ENCODE data around the gene H3-3A. TPM values are rescaled to one million over a fixed set of nuclear protein-coding genes. Genes with fewer than 3 reads are reported as not detected.
A peak's percentile ranks its signal among the peaks of the same experiment; 100 is the strongest.

Gene H3-3A
- 100 to 1,000 TPM; 480 to 486 TPM for total RNA-seq

DNA sequence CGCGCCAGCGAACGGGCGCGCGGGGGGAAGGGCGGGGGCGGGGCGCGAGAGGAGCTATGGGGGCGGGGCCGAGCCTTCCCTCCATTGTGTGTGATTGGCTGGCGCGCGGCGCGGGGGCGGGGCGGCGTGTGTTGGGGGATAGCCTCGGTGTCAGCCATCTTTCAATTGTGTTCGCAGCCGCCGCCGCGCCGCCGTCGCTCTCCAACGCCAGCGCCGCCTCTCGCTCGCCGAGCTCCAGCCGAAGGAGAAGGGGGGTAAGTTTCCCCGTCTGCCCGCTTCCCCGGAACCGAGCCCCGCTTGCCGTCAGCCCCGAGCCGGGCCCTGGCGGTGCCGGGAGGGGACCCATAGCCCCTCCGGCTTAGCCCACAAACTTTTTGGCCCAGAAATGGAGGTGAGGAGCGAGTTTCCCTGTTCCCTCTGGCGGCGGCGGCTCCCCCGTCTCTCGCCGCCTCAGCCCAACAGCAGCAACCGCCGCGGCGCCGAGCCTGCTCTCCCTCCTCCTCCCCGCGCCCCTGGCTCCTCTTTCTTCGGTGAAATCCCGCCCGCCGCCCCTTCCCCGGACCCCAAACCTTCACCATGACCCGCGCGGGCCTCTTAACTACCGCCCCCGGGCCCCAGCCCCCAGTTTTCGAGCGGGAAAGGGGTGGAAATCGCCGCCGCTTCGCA is at the start of gene H3-3A:
TSS of gene H3-3A (plus strand) at position 159 of the 666 bp plus-strand sequence. CDS start 1,636 bp downstream, outside the sequence.
- Mint-ChIP-seq H3K27me3 (no peaks in the 10 kb centered on the region), H3K4me1 (peaks cover 41% of the 10 kb centered on the region), H3K4me3 (peak within 1 kb of the TSS; percentile 99), H3K9me3 (no peaks in the 10 kb centered on the region), H3K36me3 (ENCODE audit: low read depth) (peaks cover 61% of the 10 kb centered on the region), H3K27ac (peak within 1 kb of the TSS; percentile 100)
- ChIA-PET CTCF (interaction anchor here (0.6 to 2.2 kb wide), 12 partner anchors 48 to 634 kb away, joined by 3 to 17 read pairs (median 4); partner anchors contain the start of genes PARP1 and SDE2), POLR2A (interaction anchor here (0.5 to 4.3 kb wide), 48 partner anchors 9 to 1720 kb away, joined by 3 to 219 read pairs (median 5); partner anchors contain the start of genes COQ8A, LBR, LIN9 and PARP1)
- DNase-seq: peak; percentile 98

DNA sequence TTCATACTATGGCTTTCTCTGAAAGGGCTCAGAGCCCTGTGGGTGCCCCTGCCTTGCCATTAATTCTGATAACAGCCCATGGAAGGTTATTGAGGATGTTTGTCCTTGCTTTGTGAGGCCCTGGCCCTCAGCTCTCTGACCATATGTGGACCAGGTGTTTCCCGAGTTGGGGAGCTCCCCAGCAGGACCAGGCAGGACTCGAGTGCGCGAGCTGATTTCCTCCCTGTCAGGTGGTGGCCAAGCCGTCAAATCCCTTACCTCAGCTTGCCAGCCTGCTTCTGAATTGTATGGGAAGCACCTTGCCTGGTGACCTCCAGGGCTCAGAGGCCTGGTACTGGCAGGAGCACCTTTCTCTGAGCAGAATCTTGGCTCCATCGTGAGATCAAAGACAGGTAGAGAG is 45.4 kb upstream of the H3-3A start:
- POLR2A ChIA-PET: no interaction called here
- no peaks in the 10 kb centered on the region for H3K9me3 Mint-ChIP-seq

DNA sequence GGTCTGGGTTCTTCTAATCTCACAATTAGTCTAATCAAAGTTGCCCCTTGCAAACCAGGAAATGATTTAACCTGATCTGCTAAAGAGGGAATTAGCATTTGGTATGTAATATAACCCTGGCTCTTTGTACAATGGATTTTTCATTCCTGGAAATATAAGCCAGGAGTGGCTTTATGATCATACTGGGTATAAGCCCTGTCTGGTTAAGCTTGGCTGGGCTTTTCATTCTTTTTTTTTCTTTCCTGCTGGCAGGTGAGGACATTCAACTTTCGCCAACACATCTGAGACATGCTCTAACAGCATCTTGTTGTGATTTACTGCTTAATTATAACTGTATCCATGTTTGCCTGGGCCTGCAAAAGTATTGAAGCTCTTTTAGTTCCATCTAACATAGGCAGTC is 42.9 kb upstream of the H3-3A start:
- POLR2A ChIA-PET: interaction anchor here (1.2 to 1.5 kb wide), 2 partner anchors 20 to 42 kb away, joined by 4 to 6 read pairs; partner anchors contain the start of gene H3-3A
- Mint-ChIP-seq H3K36me3 (ENCODE audit: low read depth) (no peaks in the 10 kb centered on the region), H3K4me1 (no peaks in the 10 kb centered on the region), H3K9me3 (no peaks in the 10 kb centered on the region), H3K4me3 (no peak overlapping the region), H3K27ac (no peak overlapping the region), H3K27me3 (peaks cover under 1% of the 10 kb centered on the region)
- DNase-seq: no peak
- CTCF ChIA-PET: interaction anchor here (0.6 to 1.5 kb wide), 3 partner anchors 35 to 92 kb away, joined by 3 to 4 read pairs (median 3); no protein-coding TSS in a partner anchor

More for the DNA sequence above, 45.4 kb upstream of the H3-3A start:
- no peaks in the 10 kb centered on the region for H3K36me3 Mint-ChIP-seq (ENCODE audit: low read depth)
- no peak overlapping the region for H3K27ac Mint-ChIP-seq
- no peak overlapping the region for H3K4me3 Mint-ChIP-seq
- H3K4me1 Mint-ChIP-seq: no peaks in the 10 kb centered on the region
- no peak for DNase-seq
- CTCF ChIA-PET: no interaction called here
- peaks cover 4% of the 10 kb centered on the region for H3K27me3 Mint-ChIP-seq

DNA sequence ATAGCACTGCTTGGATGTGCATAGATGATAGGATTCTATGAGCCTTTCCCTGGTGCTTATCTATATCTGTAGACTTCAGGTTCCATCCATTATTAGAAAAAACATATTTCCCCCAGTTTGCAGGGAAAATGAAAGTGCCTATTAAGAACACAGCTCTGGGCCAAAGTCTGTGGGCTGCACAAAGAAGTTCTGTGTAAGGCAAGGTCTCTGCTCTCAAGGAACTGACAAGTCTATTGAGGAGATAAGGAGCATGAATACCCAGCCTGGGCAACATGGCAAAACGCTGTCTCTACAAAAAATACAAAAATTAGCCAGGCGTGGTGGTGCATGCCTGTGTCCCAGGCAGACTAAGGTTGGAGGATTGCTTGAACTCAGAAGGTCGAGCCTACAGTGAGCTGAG is 41.1 kb upstream of the H3-3A start:
- POLR2A ChIA-PET: interaction anchor here (1.4 kb wide), 1 partner anchor 22 kb away, joined by 5 read pairs; the partner anchor contains the start of gene SDE2
- CTCF ChIA-PET: no interaction called here
- no peaks in the 10 kb centered on the region for H3K9me3 Mint-ChIP-seq
- no peak overlapping the region for H3K27ac Mint-ChIP-seq
- no peaks in the 10 kb centered on the region for H3K27me3 Mint-ChIP-seq
- H3K4me1 Mint-ChIP-seq: no peaks in the 10 kb centered on the region
- no peak overlapping the region for H3K4me3 Mint-ChIP-seq
- DNase-seq: no peak
- H3K36me3 Mint-ChIP-seq (ENCODE audit: low read depth): no peaks in the 10 kb centered on the region

DNA sequence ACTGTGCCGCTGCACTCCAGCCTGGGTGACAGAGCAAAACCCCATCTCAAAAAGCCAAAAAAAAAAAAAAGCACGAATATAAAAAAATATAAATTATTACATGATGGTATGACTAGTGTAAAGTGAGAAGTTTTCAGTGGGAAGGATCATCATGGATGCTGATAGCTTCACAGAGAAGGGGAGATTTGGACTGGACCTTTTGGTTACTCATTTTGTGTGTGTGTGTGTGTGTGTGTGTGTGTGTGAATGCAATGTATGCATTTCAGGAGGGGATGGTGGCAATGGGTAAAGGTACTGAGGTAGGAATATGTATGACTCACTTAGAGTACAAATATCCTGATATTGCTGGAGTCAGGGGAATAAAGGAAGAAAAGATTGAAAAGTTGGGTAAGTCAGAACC is 40.7 kb upstream of the H3-3A start:
- Mint-ChIP-seq H3K9me3 (no peaks in the 10 kb centered on the region), H3K36me3 (ENCODE audit: low read depth) (no peaks in the 10 kb centered on the region), H3K27me3 (no peaks in the 10 kb centered on the region), H3K27ac (no peak overlapping the region), H3K4me3 (no peak overlapping the region), H3K4me1 (peaks cover 3% of the 10 kb centered on the region)
- DNase-seq: no peak
- CTCF ChIA-PET: no interaction called here
- POLR2A ChIA-PET: interaction anchor here (1.4 kb wide), 1 partner anchor 22 kb away, joined by 5 read pairs; the partner anchor contains the start of gene SDE2

DNA sequence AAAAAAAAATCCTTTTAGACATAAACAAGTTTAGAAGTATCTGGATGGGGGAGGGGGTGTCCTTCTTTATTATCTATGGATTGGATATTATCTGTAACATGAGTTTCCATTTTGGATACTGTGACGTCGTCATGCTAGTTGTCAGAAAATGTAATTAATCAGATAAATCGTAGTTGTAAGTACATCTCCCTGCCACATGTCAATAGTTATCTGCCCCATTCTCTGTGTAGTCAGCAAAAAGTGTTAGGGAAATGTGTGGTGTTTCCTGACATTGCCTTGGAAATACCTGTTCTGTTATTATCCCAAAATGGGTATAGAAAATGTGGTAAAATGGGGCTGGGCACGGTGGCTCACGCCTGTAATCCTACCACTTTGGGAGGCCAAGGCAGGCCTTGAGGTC is 38.8 kb upstream of the H3-3A start:
- ChIA-PET CTCF (no interaction called here), POLR2A (no interaction called here)
- Mint-ChIP-seq H3K9me3 (no peaks in the 10 kb centered on the region), H3K4me1 (peaks cover 4% of the 10 kb centered on the region), H3K4me3 (no peak overlapping the region), H3K27ac (no peak overlapping the region), H3K27me3 (no peaks in the 10 kb centered on the region), H3K36me3 (ENCODE audit: low read depth) (no peaks in the 10 kb centered on the region)
- DNase-seq: no peak

DNA sequence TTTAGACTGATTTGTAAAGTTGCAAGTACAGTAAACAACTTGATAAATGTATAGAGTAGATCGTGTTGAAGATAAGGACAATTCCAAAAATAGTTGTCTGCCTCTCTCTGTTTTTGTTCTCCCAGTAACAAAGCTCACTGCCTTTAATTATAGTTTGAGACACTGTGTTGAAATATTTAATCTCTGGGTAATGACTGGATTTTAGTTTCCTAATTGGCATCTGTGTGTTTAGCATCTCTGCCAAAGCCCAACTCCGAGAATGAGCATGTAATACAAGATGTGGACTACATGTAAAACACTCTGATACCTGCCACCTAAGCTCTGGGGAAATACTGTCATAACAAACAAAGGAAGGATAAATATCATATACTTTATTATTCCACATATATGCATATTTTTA is 35.7 kb upstream of the H3-3A start:
- Mint-ChIP-seq H3K27me3 (no peaks in the 10 kb centered on the region), H3K4me1 (peaks cover 4% of the 10 kb centered on the region), H3K36me3 (ENCODE audit: low read depth) (no peaks in the 10 kb centered on the region), H3K9me3 (no peaks in the 10 kb centered on the region), H3K4me3 (no peak overlapping the region), H3K27ac (no peak overlapping the region)
- ChIA-PET POLR2A (interaction anchor here (1.0 to 1.4 kb wide), 2 partner anchors 27 to 35 kb away, joined by 4 read pairs; partner anchors contain the start of genes H3-3A and SDE2), CTCF (no interaction called here)
- DNase-seq: no peak

DNA sequence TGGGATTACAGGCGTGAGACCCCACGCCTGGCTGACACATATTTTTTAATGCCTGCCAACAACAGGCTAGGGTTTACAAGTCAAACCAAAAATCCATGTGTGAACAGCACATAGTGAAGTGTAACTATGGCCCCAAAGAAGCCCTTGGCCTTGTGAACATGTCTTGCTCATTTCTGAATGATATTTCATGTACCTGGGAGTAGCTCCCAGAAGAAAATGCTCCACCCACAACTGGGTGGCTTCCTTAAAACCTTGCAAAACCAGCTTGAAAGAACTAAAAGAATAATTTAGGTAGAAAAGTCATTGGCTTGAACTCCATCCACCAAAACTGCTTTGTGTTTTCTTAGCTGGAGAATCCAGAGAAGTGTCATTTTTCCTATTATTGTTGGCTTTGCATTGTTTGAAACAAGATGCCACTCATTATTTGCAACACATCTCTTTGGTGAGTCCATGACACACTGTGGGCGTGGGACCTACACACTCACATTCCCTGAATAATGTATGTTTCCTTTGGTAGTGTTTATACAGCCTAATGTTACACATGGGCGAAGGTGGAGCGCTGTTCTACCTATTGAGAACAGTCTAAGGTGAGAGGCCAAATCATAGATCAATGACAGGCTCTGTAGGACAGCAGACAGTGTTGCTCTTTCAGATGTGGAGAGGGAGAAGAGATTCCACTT is 34.8 kb upstream of the H3-3A start:
- no peaks in the 10 kb centered on the region for H3K36me3 Mint-ChIP-seq (ENCODE audit: low read depth)
- no peaks in the 10 kb centered on the region for H3K9me3 Mint-ChIP-seq
- H3K4me1 Mint-ChIP-seq: peaks cover 4% of the 10 kb centered on the region
- CTCF ChIA-PET: interaction anchor here (1.0 kb wide), 1 partner anchor 97 kb away, joined by 3 read pairs; no protein-coding TSS in a partner anchor
- POLR2A ChIA-PET: interaction anchor here (1.4 kb wide), 1 partner anchor 34 kb away, joined by 4 read pairs; the partner anchor contains the start of gene H3-3A
- H3K27me3 Mint-ChIP-seq: no peaks in the 10 kb centered on the region
- no peak overlapping the region for H3K27ac Mint-ChIP-seq
- no peak overlapping the region for H3K4me3 Mint-ChIP-seq
- no peak for DNase-seq

DNA sequence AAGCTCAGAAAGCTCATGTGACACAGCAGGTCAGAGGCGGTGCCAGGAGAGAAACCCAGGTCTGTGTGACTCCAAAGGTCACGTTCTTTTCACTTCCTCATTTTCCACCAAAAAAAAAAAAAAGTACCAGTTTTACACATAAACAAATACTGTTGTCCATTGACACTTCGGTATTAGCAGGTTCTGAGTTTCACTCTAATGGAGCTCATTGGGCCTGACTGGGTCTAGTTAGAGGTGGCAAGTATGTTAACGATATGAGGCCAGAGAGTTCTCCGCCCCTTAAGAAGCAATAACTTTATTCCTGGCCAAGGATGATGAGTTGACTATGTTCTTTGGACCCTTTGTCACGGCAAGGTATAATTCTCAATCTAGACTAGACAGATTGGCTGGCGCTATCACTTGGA is 33.4 kb upstream of the H3-3A start:
- POLR2A ChIA-PET: interaction anchor here (1.3 kb wide), 1 partner anchor 30 kb away, joined by 4 read pairs; the partner anchor contains the start of gene SDE2
- peaks cover 4% of the 10 kb centered on the region for H3K4me1 Mint-ChIP-seq
- H3K27ac Mint-ChIP-seq: no peak overlapping the region
- CTCF ChIA-PET: no interaction called here
- H3K9me3 Mint-ChIP-seq: no peaks in the 10 kb centered on the region
- no peak overlapping the region for H3K4me3 Mint-ChIP-seq
- H3K36me3 Mint-ChIP-seq (ENCODE audit: low read depth): no peaks in the 10 kb centered on the region
- H3K27me3 Mint-ChIP-seq: no peaks in the 10 kb centered on the region
- DNase-seq: no peak

DNA sequence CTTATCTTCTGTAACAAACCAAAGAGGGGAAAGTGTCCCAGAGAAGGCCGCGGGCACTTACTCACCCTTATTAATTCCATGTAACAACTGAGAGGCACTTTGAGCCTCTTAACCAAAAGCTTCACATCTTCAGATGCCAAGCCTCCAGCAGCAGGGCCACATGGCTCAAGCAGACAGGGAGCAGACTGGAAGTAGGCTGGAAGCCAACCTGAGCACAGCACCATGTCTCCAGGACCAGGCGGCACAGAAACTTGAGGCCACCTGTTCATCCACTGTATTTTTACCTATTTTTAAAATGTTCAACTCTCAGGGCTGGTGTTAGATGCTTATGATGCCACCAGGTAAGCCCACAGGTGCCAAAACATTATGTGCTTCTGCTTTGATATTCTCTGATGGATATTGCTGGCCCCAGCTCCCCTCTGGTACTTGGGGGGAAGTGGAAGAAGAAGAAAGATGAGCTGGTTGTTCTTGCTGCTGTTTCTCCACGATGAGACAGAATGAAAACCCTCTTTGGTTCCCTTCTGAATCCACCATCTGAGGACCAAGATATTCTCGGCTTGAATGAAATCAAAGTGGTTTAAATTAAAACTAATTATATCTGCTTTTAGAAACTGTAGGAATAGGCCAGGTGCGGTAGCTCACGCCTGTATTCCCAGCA is 32.8 kb upstream of the H3-3A start:
- CTCF ChIA-PET: no interaction called here
- no peaks in the 10 kb centered on the region for H3K9me3 Mint-ChIP-seq
- H3K36me3 Mint-ChIP-seq (ENCODE audit: low read depth): no peaks in the 10 kb centered on the region
- peaks cover 4% of the 10 kb centered on the region for H3K4me1 Mint-ChIP-seq
- no peak for DNase-seq
- H3K27ac Mint-ChIP-seq: no peak overlapping the region
- H3K4me3 Mint-ChIP-seq: no peak overlapping the region
- POLR2A ChIA-PET: interaction anchor here (1.3 kb wide), 1 partner anchor 30 kb away, joined by 4 read pairs; the partner anchor contains the start of gene SDE2
- H3K27me3 Mint-ChIP-seq: no peaks in the 10 kb centered on the region

DNA sequence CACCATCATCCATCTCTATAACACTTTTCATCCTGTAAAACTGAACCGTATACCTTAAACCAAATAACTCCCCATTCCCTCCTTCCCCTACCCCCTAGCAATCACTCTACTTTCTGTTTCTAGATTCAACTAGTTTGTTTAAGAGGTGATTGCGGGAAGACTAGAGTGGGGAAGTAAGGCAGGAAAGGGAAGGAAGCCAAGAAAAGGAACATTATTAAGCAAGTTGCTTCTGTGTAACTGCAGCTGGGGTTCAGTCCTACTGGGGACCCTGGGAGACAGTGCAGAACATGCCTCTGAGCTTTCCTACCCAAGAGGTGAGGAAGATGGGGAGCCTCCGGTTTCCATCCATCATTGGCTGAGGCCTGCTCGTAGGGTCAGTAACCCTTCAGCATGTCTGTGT is 28.9 kb upstream of the H3-3A start:
- Mint-ChIP-seq H3K27me3 (no peaks in the 10 kb centered on the region), H3K4me1 (no peaks in the 10 kb centered on the region)

DNA sequence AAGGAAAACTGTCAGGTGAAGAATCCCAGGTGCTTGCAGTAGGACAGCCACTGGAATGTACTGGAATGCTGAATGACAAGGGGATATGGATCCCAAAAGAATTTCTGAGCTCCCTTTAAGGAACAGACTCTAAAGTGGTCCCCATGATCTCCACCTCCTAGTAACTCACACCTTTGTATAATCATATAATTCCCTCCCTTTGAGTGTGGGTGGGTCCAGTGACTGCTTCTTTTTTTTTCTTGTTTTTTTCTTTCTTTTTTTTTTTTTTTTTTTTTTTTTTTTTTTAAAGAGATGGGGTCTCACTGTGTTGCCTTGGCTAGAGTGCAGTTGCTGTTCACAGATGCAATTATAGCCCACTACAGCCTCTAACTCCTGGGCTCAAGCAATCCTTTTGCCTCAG is 28.5 kb upstream of the H3-3A start:
- Mint-ChIP-seq H3K4me3 (no peak overlapping the region), H3K4me1 (no peaks in the 10 kb centered on the region), H3K36me3 (ENCODE audit: low read depth) (no peaks in the 10 kb centered on the region), H3K9me3 (no peaks in the 10 kb centered on the region), H3K27ac (no peak overlapping the region), H3K27me3 (no peaks in the 10 kb centered on the region)
- DNase-seq: no peak
- CTCF ChIA-PET: no interaction called here
- POLR2A ChIA-PET: interaction anchor here (1.4 kb wide), 1 partner anchor 28 kb away, joined by 3 read pairs; the partner anchor contains the start of gene H3-3A

More for the DNA sequence above, 28.9 kb upstream of the H3-3A start:
- POLR2A ChIA-PET: interaction anchor here (1.4 kb wide), 1 partner anchor 29 kb away, joined by 3 read pairs; the partner anchor contains the start of gene H3-3A
- no peaks in the 10 kb centered on the region for H3K9me3 Mint-ChIP-seq
- H3K36me3 Mint-ChIP-seq (ENCODE audit: low read depth): no peaks in the 10 kb centered on the region
- no peak overlapping the region for H3K27ac Mint-ChIP-seq
- CTCF ChIA-PET: no interaction called here
- no peak overlapping the region for H3K4me3 Mint-ChIP-seq
- no peak for DNase-seq

DNA sequence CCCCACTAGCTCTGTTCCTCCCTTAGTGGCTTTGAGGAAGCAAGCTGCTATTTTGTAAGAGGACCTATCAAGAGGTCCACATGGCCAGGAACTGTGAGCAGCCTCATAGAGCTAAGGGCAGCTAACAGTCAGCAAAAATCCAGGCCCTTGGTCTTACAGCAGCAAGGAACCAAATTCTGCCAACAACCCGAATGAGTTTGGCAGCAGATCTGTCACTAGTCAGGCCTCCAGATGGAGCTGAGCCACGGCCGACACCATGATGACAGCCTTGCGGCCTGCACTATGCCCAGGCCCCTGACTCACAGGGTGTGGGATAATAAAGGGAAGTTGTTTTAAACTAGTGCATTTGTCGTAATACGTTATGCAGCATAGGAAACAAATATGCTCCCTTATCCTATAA is 28.0 kb upstream of the H3-3A start:
- Mint-ChIP-seq H3K36me3 (ENCODE audit: low read depth) (no peaks in the 10 kb centered on the region), H3K27ac (no peak overlapping the region), H3K9me3 (no peaks in the 10 kb centered on the region), H3K4me1 (no peaks in the 10 kb centered on the region), H3K4me3 (no peak overlapping the region), H3K27me3 (no peaks in the 10 kb centered on the region)
- POLR2A ChIA-PET: interaction anchor here (1.4 kb wide), 1 partner anchor 28 kb away, joined by 3 read pairs; the partner anchor contains the start of gene H3-3A
- CTCF ChIA-PET: no interaction called here
- no peak for DNase-seq

All from activated CD4-positive, alpha-beta memory T cell treated with anti-CD3 and anti-CD28 coated beads, Interleukin-2, amount 10 ng/mL, durations not matched to agents 7 days and 5 days (primary cell).